Stomach smooth muscle (tissue), 2 donors: ENCODE data around the gene CASKIN2.

Source experiments
- H3K27ac ChIP-seq: one replicate; pipeline ENCODE4 v1.7.0; 2013; ENCODE audit warnings: mild to moderate bottlenecking, low read length, inconsistent platforms
- H3K27me3 ChIP-seq, 2 donors: one replicate each; pipeline ENCODE4 v1.7.0; 2013; ENCODE audit warnings: low read length in 2 of 2; ENCODE audit not compliant: insufficient read depth in 2 of 2, control insufficient read depth in 1 of 2
- H3K36me3 ChIP-seq, 2 donors: one replicate each; pipeline ENCODE4 v1.7.0; 2013; ENCODE audit warnings: low read length in 2 of 2; ENCODE audit not compliant: control insufficient read depth in 2 of 2, insufficient read depth in 2 of 2
- H3K4me1 ChIP-seq: one replicate; pipeline ENCODE4 v1.7.0; 2013; ENCODE audit warnings: low read length; ENCODE audit not compliant: control insufficient read depth, insufficient read depth
- H3K4me3 ChIP-seq, 2 donors: one replicate each; pipeline ENCODE4 v1.7.0; 2013; ENCODE audit warnings: low read length in 2 of 2
- H3K9ac ChIP-seq, 2 donors: one replicate each; pipeline ENCODE4 v1.7.0; 2013; ENCODE audit warnings: low read length in 2 of 2, mild to moderate bottlenecking in 1 of 2
- H3K9me3 ChIP-seq, 2 donors: one replicate each; pipeline ENCODE4 v1.7.0; 2013; ENCODE audit warnings: low read length in 2 of 2; ENCODE audit not compliant: control insufficient read depth in 2 of 2
- donor health status: healthy.
- donor health status: Pancreatic carcinoma.

The CASKIN2 gene

GRCh38 chr17:75511270-75511609, 4.1 kb downstream of the CASKIN2 start:
- Histone ChIP-seq H3K36me3 (peaks cover 10 to 22% of the 10 kb centered on the region in 2 donors), H3K4me1 (peaks cover 72% of the 10 kb centered on the region), H3K9ac (peak overlapping the region in 1 of 2 donors; percentile 29), H3K27me3 (no peaks in the 10 kb centered on the region), H3K27ac (peak overlapping the region; percentile 62), H3K9me3 (no peaks in the 10 kb centered on the region), H3K4me3 (peak overlapping the region in 1 of 2 donors; percentile 86)

- H3K27me3 ChIP-seq = no peaks in the 10 kb centered on the region
- H3K27ac ChIP-seq = peak overlapping the region; percentile 62
- peak overlapping the region; percentile 28 to 36 for H3K9ac ChIP-seq
- peaks cover 63% of the 10 kb centered on the region for H3K4me1 ChIP-seq
- H3K36me3 ChIP-seq = peaks cover 17 to 31% of the 10 kb centered on the region in 2 donors
- H3K4me3 ChIP-seq = peak overlapping the region in 1 of 2 donors; percentile 29
- H3K9me3 ChIP-seq = no peaks in the 10 kb centered on the region
Observed at GRCh38 chr17:75509528-75510258, 5.6 kb downstream of the CASKIN2 start.

- H3K4me1 ChIP-seq = peaks cover 55% of the 10 kb centered on the region
- no peaks in the 10 kb centered on the region for H3K27me3 ChIP-seq
- peaks cover 23 to 33% of the 10 kb centered on the region in 2 donors for H3K36me3 ChIP-seq
- no peaks in the 10 kb centered on the region for H3K9me3 ChIP-seq
- H3K9ac ChIP-seq = no peak overlapping the region
- peak overlapping the region; percentile 62 for H3K27ac ChIP-seq
- peak overlapping the region in 1 of 2 donors; percentile 29 for H3K4me3 ChIP-seq
Observed at GRCh38 chr17:75508931-75509361, 6.4 kb downstream of the CASKIN2 start.

GRCh38 chr17:75507733-75508719, 7.3 kb downstream of the CASKIN2 start:
- Histone ChIP-seq H3K4me1 (peaks cover 46% of the 10 kb centered on the region), H3K27ac (peak overlapping the region; percentile 62), H3K36me3 (peaks cover 21 to 33% of the 10 kb centered on the region in 2 donors), H3K9ac (no peak overlapping the region), H3K27me3 (no peaks in the 10 kb centered on the region), H3K4me3 (no peak overlapping the region), H3K9me3 (no peaks in the 10 kb centered on the region)

- H3K27me3 ChIP-seq = no peaks in the 10 kb centered on the region
- H3K4me1 ChIP-seq = peaks cover 36% of the 10 kb centered on the region
- no peaks in the 10 kb centered on the region for H3K9me3 ChIP-seq
- H3K27ac ChIP-seq = no peak overlapping the region
- peaks cover 21 to 29% of the 10 kb centered on the region in 2 donors for H3K36me3 ChIP-seq
- no peak overlapping the region for H3K9ac ChIP-seq
- no peak overlapping the region for H3K4me3 ChIP-seq
Observed at GRCh38 chr17:75506888-75507287, 8.4 kb downstream of the CASKIN2 start.

- no peak overlapping the region for H3K4me3 ChIP-seq
- H3K27me3 ChIP-seq = no peaks in the 10 kb centered on the region
- H3K27ac ChIP-seq = no peak overlapping the region
- peaks cover 34% of the 10 kb centered on the region for H3K4me1 ChIP-seq
- H3K36me3 ChIP-seq = peaks cover 22 to 26% of the 10 kb centered on the region in 2 donors
- H3K9ac ChIP-seq = no peak overlapping the region
- H3K9me3 ChIP-seq = no peaks in the 10 kb centered on the region
Observed at GRCh38 chr17:75506134-75506533, 9.2 kb downstream of the CASKIN2 start.

- Histone ChIP-seq H3K36me3 (peaks cover 25 to 26% of the 10 kb centered on the region in 2 donors), H3K9me3 (no peaks in the 10 kb centered on the region), H3K27ac (no peak overlapping the region), H3K4me1 (peaks cover 29% of the 10 kb centered on the region), H3K9ac (no peak overlapping the region), H3K4me3 (no peak overlapping the region), H3K27me3 (no peaks in the 10 kb centered on the region)
Observed at GRCh38 chr17:75505640-75506039, 9.7 kb downstream of the CASKIN2 start.

GRCh38 chr17:75505152-75505409, 10.3 kb downstream of the CASKIN2 start:
- Histone ChIP-seq H3K27ac (no peak overlapping the region), H3K36me3 (peaks cover 24 to 25% of the 10 kb centered on the region in 2 donors), H3K9ac (no peak overlapping the region), H3K4me1 (peaks cover 24% of the 10 kb centered on the region), H3K27me3 (no peaks in the 10 kb centered on the region), H3K4me3 (no peak overlapping the region), H3K9me3 (no peaks in the 10 kb centered on the region)

- no peak overlapping the region for H3K9ac ChIP-seq
- no peaks in the 10 kb centered on the region for H3K27me3 ChIP-seq
- H3K36me3 ChIP-seq = peaks cover 26% of the 10 kb centered on the region in 2 donors
- peaks cover 20% of the 10 kb centered on the region for H3K4me1 ChIP-seq
- no peaks in the 10 kb centered on the region for H3K9me3 ChIP-seq
- no peak overlapping the region for H3K4me3 ChIP-seq
- H3K27ac ChIP-seq = no peak overlapping the region
Observed at GRCh38 chr17:75504347-75505151, 10.8 kb downstream of the CASKIN2 start.

GRCh38 chr17:75503976-75504346, 11.4 kb downstream of the CASKIN2 start:
- Histone ChIP-seq H3K4me1 (peaks cover 20% of the 10 kb centered on the region), H3K9ac (no peak overlapping the region), H3K9me3 (no peaks in the 10 kb centered on the region), H3K4me3 (no peak overlapping the region), H3K27ac (no peak overlapping the region), H3K27me3 (no peaks in the 10 kb centered on the region), H3K36me3 (peaks cover 25 to 26% of the 10 kb centered on the region in 2 donors)
